HG03196 (cell line): ENCODE data around the gene TMEM247.
"Not testable (repeated sequence)": the region's sequence is repeated elsewhere in the genome, so short reads cannot be mapped to it uniquely, and the experiment has no call there.

Experiments
- ATAC-seq: cut with Tn5 transposase; IDR thresholded peaks from one replicate; pipeline ENCODE4 v1.9.1; 2021; ENCODE audit not compliant: unreplicated experiment

TMEM247 gene

GRCh38 chr2:46458763-46459500, 20.4 kb upstream of the TMEM247 start:
- no peak for ATAC-seq

GRCh38 chr2:46459694-46460093, 19.7 kb upstream of the TMEM247 start:
- ATAC-seq: no peak

DNA sequence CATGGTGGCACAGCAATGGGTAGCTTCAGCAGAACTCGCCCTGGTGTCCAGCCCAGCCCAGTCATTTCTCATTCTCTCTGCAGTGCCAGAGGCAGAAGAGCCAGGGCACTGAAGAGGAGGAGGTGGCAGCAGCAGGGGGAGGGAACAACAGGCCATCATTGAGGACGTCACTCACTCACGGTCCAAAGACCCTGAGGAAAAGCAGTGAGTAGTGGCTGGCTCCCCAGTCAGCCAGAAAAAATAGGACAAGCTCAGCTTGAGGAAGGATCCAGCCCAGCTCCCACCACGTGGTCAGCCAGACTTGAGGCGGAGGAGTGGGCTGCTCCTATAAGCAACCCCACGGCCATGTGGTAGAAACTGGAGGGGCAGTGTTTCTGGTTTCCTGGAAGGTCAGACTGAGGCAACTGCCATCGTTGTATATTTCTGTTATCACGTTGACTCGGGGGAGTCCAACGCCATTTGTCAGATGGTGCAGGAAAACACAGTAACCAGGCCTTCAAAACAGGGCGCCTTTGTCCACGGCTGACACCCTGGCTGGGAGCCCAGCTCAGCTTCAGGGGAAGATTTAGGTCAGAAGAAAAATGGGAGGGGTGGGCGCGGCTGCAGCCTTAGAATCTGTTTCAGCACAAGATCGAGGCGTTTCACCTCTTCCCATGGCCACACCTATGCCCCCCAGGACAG, 19.0 kb upstream of the TMEM247 start:
- no peak for ATAC-seq

GRCh38 chr2:46461011-46461674, 18.2 kb upstream of the TMEM247 start:
- no peak for ATAC-seq

DNA sequence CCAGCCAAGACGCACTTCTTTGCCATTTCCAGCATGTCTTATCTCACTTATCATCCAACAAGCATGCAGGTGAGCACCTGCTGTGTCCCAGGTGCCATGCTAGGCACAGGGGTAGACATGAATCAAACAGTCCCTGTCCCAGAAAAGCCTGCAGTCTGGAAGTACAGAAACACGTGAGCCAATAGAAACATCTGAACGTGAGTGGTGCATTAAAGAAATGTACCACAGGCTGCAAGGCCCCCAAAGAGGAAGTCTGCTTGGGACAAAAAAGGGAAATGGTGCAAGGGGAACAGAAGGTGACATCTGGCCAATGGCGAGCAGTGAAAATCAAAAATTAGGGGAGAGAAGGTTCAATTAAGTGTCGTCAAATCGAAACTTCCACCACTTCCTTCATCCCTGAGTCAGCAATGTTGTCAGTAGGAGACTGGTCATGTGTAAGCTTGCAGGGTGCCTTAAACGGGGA, 17.6 kb upstream of the TMEM247 start:
- ATAC-seq: no peak

GRCh38 chr2:46462936-46463335, 16.4 kb upstream of the TMEM247 start:
- no peak for ATAC-seq

GRCh38 chr2:46469116-46469515, 10.2 kb upstream of the TMEM247 start:
- no peak for ATAC-seq

DNA sequence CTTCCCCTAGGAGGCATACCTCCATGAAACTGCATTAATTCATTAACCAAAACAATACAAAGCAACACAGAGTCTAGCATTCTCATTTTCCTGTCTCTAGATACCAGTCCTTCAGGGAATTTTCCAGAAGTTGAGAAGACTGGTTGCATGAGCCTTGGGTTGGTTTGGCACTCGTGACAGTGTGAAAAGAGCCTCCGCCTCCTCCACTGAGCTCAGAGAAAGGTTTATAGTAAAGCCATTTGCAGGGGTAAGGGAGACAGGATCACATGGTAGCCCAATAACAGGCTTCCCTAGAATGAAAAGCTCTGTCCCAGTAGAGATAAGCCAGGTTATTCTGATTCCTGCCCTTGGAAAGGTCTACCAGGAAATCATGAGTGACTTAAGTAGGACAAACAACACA, 9.7 kb upstream of the TMEM247 start:
- ATAC-seq: no peak

GRCh38 chr2:46470114-46470628, 9.2 kb upstream of the TMEM247 start:
- no peak for ATAC-seq

DNA sequence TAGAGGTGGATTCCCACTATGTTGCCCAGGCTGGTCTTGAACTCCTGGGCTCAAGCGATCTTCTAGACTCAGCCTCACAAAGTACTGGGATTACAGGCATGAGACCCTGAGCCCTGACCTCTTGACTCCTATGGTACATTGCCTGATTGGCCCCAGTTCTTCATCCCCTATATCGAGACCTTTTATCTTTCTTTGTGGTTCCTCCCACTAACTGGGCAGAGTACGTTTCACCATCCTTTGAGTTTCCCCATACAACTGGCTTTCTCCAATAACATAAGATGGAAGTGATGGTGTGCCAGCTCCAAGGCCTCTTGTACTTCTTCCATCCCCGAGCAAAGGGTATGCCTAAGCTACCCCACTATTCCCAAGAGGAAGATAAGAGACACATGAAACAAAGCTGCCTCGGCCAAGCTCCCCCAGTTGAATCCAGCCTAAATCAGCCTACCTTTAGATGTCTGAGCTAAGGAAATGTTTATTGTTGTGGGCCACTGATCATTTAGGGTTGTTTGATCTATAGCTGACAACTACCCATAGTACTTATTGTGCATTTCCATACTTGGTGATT, 8.3 kb upstream of the TMEM247 start:
- no peak for ATAC-seq

DNA sequence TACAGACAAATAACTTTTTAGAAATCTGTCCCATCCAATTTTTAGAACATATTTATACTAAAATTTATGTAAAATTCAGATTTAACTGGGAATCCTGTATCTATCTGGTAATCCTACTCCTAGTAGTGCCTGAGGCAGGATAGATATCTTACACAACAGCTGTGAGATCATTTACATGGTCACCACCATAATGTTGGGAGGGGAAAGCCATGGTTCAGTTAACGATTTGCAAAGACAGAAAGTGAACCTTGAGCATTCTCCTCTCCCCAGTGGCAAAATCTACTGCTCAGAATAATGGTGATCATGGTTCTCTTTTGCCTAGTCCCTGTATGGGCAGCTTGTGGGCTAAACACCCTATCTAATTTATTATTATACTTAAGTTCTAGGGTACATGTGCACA, 7.7 kb upstream of the TMEM247 start:
- ATAC-seq: no peak

DNA sequence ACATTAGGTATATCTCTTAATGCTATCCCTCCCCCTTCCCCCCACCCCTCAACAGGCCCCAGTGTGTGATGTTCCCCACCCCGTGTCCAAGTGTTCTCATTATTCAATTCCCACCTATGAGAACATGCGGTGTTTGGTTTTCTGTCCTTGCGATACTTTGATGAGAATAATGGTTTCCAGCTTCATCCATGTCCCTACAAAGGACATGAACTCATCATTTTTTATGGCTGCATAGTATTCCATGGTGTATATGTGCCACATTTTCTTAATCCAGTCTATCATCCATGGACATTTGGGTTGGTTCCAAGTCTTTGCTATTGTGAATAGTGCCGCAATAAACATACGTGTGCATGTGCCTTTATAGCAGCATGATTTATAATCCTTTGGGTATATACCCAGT, 7.2 kb upstream of the TMEM247 start:
- ATAC-seq: not testable (repeated sequence)

- ATAC-seq: not testable (repeated sequence)
Observed at GRCh38 chr2:46477462-46477861, 1.9 kb upstream of the TMEM247 start.

DNA sequence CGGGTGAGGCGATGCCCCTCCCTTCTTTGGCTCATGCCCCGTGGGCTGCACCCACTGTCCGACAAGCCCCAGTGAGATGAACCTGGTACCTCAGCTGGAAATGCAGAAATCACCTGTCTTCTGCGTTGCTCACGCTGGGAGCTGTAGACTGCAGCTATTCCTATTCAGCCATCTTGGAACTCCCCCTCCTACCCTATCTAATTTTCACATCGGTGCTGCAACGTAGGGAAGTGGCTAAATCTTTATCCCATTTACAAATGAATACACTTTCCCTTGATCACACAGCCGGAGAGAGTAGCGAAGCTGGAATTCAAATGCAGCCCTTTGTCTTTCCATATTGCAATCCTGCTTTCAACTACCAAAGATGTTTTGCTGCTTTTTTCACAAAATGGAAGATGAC, 1.4 kb upstream of the TMEM247 start:
- no peak for ATAC-seq

DNA sequence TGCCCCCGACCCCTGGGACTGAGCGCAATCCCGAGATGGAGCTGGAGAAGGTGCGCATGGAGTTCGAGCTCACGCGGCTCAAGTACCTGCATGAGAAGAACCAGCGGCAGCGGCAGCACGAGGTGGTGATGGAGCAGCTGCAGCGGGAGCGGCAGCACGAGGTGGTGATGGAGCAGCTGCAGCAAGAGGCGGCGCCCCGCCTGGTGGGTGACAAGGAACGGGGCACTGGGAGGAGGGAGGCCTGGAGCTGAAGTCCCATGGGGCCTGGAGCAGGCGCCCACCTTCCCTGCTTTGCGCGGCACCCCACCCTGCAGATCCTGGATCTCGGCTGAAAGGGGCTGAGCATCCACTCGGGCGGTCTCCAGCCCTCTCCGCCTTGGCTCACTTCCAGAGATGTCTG, 1.2 kb downstream of the TMEM247 start:
- no peak for ATAC-seq

DNA sequence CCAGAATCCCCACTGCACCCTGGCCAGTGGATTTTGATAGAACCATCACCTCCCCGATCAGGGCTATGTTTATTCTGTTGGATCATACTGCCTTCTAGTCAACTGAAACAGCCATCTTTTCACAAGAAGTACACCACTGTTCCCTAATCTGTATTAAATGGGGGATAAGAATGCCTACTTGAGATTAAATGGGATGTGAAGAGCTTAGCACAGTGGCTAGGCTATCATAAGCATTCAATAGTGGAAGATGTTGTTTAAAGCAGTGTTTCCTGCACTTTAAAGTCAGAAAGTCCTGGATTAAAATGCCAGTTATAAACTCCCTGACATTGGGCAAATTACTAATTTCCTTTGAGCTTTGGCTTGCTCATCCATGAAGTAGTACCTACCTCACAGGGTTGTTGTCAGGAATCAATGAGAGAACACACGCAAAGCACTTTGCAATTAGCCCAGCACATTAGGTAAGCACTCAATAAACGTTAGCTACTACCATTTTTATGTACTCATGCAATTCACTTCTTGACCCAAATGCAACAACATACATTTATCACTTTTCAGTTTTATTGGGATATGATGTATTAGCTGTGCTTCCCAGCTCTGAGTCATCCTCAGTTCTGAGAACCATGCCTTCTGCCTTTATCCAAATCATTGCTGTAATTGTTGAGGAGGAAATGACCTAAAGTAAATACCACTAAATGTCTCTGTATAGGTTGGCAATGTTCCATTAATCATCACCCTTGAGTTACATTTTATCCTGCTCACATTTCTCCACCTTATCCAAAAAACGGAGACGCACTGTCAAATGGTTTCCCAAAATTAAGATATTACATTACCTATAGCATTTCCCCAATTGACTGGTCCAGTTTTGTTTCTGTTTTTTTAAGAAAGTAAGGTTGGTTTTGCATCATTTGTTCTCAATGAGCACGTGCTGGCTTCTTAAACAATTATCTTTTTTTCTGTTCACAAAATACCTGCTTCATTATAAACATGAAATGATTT, 2.1 kb downstream of the TMEM247 start:
- ATAC-seq: no peak

DNA sequence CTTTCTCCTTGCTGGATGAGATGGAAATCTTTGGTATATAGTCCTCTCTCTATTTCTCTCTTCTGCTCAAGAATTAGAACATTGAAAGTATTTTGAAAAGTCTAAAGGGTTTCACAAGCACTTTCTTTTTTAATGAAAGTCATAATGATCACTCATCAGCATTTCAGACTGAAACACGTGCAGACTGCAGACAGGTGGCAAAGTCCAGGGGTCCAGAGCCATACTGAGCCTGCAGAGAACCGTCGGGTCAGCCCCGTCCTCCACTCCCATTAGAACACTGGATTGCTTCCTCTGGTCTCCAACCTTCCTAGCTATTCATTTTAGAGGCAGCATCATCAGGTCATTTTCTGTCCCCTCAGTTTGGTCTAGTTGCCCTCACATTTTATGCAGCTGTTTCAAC, 3.1 kb downstream of the TMEM247 start:
- no peak for ATAC-seq

- ATAC-seq: no peak
Observed at GRCh38 chr2:46485002-46485401, 5.6 kb downstream of the TMEM247 start.

DNA sequence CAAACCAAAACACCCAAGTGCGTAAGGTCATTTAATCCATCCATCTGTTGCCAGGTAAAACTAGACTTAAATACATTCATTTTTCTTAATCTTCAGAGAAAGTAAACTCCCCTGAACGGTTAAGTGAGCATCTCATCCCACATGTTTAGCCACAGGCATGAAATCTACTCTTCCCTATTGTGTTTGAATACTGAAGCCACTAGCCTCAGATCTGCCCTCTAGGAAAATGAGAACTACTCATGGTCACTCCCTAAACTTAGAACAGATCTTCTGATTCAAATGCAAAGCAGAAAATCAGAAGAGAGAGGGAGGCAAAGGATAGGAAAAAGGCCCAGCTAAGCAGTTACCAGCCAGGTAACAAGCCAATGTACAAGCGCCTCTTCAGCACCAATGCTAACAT, 7.1 kb downstream of the TMEM247 start:
- no peak for ATAC-seq

DNA sequence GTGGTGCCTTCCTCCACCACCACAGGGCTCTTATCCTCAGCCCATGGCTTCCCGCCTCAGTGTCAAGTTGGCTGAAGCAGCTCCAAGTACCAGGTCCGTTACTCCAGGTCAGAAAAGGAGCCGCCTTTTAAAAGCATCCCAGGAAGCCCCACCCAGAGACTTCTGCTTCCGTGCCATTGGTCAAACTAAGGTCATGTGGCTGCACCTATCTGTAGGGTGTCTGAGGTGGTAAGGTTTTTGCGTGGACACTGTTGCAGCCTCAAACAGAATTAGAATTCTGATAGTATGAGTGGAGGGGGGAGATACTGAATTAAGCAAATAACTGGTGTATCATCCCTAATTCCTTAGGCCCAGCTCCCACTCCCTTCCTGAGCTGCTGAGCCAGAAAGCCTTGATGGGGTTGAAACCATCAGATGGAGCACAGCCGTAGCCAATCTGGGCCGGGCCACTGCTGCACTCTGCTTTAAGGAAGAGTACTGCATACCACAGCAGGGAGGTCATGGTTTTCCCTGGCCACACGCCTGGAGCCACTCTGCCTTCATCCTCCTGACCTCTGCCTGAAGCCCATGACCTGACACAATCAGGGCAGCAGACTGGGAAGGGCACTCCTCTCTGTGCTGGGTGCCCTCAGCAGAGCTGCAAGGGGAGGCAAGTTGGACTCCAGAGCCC, 8.4 kb downstream of the TMEM247 start:
- ATAC-seq: no peak
